NCI-H748 (cell line): ENCODE results near the gene PCDH15.

ENCODE experiments used
- DNase-seq: peaks from one replicate; lab custom pipeline; 2025; ENCODE audit not compliant: unreplicated experiment; lab: John Stamatoyannopoulos, UW

PCDH15 gene

DNA sequence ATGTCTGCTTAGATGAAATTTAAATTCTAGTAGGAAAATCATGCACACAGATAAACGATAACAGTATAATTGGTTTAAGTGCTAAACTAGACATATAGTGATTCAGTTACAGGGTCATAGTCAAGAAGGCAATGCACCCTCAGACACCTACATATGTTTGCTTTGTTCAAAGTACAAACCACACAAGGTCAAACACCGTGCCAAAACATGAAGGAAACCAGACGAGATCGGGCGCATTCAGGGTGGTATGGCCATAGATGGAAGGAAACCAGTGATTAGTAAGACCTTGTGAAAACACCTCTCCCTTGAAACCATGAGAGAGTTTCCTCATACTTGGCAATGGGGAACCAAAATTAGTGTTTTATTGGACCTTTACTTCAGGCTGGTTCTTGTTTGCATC, 906.9 kb downstream of the PCDH15 start:
- DNase-seq = no peak

DNA sequence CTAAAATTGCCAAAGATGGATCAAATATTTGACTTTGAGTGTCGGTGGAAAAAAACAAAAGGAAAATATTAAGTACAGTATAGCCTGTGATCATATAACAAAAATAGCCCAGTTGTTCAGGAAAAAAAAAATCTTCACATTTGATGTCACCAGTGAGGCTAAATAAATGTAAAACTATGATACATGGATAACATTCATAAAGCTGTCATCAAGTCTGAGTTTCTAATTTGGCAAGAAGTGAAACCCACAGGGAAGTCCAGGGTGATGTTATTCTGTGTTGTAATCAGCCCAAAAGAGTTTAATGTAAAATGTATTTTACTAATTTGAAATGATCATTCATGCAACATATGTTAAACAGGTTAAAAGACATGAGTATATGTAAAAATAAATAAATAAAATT, 908.0 kb downstream of the PCDH15 start:
- no peak for DNase-seq

DNA sequence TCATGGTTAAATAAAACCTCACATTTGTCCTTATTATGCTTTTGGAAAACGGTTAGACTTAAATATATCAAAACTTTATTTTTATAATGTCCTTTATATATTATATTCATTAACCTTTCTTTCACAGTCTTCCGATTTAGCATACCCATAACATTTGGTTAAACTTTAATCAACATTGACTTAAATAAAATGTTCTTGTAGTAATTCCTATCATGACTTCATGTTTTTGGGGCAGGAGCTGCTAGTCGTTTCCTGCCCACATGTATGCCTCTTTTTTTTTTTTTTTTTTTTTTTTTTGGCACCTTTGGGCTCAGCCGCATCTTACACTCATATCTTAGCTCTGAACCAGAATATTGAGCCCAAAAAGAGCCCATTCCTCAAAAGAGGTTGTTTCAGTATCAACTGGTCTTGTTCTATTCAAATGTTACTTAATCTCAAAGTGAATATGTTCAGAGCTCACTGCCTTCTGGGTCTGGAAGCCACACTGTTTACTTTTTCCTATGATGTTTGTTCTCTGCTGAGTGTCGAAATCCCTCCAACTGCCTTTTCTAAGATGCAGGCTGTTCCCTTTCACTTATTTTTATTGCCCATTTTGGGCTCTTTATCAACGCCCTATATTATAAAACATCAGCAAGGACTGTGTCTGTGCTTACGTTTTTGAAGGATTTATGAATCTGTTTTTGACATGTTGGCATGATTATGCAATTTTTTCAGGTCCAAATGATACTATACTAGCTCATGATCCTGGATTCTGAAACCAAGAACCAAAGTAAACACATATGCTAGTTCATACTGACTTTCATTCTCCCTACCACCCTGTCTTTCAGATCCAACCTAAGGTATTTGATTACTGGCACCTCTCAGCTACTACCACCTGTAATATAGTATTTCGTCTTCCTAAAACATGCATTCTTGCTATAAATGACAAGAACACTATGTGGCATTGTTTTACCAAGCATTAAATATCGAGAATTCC, 914.4 kb downstream of the PCDH15 start:
- no peak for DNase-seq

DNA sequence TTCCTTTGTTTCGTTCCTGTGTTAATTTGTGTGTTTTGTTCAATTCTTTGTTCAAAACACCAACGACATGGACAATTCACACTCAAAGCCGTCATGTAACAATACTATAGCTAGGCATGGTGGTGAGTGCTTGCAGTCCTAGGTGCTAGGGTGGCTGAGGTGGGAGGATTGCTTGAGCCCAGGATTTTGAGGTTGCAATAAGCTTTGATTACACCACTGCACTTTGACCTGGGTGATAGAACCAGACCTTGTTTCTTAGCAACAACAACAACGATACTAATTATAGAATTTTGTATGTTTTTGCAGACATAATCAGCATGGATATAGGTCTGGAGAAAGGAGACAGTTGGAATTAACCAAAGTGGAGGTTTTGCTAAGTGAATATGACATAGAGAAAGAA, 936.2 kb downstream of the PCDH15 start:
- peak; percentile 71 for DNase-seq

DNA sequence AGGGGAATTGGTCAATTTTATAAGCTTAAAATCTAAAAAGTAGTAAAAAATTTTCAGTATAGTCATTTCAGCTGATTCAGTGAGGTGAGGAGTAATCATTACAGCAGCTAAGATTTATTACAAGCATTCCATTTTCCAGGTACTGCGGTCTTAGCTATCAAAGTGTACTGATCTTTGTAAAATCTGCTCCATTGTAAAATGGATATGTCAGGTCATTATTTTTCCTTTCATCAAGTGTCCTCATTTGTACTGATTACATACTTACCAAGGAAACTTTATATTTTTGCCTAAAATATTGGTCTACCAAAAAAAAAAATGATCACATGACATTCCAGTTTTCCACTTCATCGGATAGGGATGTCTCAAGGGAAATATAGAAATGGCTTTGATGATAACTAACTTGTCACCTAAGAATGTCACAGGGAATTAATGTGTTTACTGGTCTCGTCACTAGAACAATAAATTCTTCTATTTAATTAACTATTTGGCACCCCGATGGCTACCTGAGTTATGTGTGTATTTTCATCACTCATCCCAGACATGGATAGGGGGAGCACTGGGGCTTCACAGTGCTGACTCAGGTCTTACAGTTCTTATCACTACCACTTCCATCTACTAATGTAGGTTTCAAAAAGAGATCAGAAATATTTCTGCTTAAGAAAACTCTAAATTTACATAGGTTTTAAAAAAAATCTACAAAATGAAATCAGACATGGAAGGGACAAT, 948.4 kb downstream of the PCDH15 start:
- no peak for DNase-seq

DNA sequence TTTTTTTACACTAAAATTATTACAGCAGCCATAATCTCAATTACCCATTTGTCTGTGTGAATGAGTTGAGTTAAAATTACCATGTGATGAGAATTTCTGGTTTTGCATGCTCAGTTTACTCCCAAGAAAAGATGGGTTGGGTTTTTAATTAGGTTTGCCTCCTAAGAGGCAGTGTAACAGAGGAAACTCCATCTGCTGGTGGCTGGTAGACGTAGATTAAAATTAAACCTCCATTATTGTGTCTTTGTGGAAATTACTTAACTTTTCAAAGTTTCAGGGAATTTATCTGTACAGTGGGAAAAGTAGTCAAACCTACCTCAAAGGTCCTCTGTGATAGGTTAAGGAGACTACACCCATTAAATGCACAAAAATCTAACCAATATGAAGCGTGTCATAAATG, 954.2 kb downstream of the PCDH15 start:
- no peak for DNase-seq

DNA sequence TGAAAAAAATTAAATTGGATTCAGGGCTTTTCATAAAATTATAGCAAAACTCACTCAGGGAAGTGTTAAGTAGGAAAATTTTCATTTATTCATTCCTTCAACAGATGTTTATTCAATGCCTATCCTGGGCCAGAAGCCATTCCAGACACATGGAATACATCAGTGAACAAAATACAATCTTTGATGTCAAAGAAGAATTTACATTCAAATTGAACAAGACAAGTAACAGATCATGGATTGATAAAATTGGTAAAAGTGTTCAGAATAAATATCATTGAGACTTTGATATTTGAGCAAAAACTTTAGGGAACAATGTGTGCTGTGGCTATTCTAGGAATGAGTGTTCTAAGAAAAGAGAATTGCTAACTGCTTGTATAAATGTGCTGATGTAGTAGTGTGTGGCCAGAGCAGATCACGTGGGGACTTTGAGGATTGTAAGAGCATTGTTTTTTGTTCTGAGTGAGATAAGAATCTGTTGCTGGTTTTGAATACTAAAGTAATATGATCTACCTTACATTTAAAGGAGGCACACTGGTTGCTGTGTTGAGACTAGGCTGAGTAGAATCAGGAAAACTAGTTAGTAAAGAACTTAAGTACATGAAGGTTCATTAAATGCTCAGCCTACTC, 957.2 kb downstream of the PCDH15 start:
- no peak for DNase-seq

DNA sequence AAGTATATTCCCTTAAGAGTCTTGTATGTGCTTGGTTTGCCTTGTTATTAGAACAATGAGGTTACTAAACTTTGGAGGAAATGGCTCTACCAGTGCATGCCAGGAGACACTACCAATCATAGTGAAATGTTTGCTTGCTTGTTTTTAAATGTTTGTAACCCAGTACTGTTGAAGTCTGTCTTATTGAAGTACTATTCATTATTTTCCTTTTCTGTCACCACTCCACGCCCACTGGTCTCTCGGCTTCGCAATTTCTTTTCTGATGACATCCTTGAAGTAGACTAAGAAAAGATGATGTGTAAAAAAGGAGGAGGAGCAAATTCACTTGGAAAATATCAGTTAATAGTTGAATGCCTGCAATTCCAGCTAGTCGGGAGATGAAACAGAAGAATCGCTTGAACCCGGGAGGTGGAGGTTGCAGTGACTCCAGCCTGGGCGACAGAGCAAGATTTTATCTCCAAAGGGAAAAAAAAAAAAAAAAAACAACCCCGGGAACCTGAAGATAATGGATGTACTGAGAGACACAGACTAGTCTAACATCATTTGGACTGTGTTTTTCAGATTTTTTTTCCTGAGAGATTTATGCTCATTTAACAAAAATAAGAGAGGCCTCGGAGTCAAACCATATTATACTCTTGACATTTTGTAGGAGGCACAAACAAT, 959.4 kb downstream of the PCDH15 start:
- DNase-seq = no peak

DNA sequence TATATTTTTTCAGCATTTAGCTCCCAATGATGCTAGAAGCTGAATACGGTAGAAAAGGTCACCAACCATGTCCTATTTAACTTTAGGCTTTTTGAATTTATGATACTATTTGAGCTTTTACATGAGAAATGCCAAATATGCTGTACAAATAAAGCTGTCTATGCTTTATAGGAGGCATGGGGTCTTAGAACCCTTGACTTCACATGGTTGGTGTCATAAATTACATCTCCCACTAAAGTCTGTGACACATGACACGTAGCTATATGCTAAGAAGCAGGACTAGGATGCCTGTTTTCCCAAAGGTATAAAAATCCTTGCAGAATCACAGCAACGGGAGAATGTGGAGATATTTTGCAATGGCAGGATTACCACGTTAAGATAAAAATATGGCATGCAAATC, 960.4 kb downstream of the PCDH15 start:
- DNase-seq = no peak

DNA sequence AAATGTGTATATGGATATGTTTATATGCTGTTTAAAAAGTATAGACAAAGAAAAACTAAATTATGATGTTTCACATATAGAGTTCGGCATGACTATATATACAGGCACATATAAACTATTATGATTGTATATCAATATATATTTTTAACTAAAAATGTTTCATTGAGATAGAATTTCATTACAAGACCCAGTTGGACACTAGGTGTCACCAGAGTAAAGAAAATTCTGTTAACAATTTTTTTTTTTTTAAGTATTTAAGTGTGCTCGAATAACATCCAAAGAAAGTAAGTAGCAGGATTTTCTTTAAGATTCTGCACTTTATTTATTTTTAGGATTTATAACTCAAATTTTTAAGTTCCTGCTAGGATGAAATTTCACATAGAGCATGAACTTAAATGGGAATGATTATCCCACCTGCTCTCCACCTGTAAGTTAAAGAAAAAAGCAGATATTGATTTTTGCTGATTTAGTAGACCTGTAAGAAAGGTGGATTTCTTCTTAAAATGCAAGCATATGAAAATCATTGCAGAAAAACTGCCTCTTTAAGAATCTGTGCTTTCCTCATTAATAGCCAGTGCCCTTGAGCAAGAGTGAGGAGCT, 961.5 kb downstream of the PCDH15 start:
- peak; percentile 32 for DNase-seq

DNA sequence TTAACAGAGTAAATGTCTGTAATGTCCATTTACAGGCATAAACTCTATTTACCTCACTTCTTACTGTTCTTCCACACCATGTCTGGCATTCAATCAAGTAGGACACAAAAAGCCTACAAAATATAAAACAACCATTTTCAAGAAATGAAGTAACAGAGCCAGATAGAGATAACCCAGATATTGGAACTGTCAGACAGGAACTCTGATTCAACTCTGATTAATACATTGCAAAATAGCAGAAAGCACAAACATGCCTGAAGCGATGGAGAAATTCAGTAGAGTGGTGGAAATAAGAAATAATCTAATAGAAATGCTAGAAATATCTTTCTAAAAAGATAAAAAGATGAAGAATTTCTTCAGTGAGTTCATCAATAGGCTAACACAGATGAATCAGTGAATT, 964.4 kb downstream of the PCDH15 start:
- DNase-seq = no peak

DNA sequence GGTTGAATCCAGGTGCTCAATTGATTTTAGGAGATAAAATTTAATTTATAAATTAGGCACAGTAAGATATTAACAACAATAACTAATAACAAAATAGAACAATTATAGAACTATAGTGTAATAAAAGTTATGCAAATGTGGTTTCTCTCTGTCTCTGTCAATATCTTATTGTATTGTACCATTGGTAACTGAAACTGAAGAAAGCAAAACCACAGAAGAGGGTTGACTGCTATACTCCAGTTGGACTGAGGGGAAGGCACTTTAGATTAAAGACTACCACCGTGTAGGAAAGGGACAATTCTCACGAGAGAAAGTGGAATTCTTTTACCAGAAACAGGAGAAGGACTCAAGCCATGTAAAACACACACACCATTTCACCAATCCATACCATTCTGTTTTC, 967.1 kb downstream of the PCDH15 start:
- no peak for DNase-seq

DNA sequence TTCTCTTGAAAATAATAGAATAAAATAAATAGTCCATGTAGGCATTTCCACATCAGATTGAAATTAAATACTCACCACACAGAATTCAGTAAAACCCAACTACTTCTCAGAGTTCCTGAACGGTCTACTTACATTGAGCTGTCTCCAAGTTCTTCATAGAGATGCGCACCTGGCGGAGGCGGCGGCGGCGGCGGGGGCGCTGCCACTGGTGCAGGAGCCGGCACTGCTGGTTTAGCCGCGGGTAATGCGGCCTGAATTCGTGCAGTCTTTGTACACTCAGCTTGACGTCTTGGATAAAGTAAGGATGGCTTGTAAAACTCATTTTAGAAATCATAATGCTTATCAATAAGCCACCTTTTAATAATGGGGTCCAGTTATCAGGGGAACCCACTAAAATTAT, 973.8 kb downstream of the PCDH15 start:
- DNase-seq = no peak

DNA sequence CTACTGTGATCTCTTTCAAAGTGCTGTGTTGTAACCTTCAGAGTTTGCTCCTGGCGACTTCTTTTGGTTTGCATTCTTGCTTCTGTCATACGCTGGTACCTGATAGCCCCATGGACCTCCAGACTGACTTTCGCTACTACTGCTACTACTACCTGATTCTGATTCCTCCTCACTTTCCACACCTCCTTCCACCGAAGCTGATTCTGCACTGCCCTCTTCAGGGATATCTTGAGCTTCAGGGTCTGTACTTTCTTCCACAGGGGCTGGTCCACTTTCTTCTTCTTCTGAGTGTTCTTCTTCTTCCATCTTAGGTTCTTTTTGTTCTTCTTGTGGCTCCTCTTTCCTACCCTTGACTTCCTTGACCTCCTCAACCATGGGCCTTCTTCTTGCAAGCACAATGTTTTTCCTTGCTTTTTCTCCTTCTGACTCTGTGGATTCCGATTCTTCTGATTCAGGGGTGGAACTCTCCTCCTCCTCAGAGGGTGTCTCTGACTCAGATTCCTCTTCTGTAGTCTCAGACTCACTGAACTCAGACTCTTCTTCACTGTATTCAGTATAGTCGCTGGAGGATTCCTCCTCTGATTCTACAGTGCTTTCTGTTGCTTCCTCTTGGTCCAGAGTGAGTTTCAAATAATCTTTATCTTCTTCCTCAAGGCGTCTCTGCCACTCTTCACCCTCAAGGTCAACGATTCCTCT, 992.2 kb downstream of the PCDH15 start:
- no peak for DNase-seq

DNA sequence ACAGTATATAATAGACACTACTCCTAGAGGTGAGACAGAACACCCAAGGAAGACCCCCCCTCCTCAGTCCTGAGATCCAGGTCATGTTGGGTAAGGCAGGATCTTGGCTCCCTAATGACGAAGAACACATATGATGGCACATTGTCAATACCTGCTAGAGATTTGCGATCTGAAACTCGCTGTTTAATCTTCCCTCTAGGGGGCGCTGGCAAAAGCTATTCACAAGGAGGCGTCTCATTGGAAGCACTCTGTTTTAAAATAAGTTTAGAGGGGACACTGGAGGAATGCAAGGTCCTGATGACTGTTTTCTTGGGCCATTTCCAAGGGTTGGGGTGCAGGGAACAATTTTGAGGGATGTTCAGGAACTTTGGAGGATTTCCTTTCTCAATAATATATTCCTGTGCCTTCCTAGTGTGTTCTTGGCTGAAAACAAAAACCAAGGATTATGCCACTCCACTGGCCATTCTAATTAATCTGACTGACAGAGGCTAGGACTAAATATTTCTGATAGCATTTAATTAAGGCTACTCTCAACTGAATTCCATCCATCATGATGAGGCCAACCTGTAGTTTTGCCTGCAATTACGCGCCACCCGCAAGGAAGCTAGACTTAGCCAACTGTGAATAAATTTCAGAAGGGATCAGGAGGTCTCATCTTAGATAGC, 1014.7 kb downstream of the PCDH15 start:
- peak; percentile 8 for DNase-seq

DNA sequence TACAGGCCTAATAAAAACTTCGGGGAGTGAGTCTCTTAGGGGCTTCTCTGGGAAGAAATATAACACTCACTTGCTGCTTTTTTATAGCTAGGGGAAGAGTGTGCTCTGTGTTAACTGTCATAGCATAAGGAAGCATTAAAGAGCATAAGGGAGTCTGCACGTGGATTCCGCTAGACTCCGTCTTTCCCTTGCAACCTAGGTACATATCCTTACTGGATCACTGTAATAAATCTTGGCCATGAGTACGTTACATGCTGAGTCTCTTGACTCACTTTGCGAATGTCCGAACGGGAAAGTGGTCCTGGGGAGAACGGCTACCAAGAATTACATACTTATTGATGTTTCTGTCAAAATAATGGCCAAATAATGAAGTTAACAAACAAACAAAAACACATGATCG, 1029.3 kb downstream of the PCDH15 start:
- no peak for DNase-seq

DNA sequence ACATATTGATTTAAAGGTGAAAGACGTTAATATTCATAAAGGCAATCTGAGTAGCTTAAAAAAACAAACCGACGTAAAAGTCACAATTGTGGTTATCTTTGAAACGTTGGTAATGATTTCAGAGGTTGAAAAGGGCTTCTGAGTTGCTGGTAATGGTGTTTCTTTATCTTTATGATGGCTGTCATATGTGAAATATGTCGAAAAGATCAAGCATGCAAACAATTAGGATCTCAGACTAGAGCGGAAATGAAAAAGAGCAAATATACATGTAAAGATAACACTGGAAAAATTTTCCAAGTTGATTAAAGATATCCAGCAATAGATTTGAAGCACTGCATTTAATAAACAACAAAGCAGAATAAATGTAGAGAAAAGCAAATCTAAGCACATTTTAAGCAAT, 1030.1 kb downstream of the PCDH15 start:
- no peak for DNase-seq

DNA sequence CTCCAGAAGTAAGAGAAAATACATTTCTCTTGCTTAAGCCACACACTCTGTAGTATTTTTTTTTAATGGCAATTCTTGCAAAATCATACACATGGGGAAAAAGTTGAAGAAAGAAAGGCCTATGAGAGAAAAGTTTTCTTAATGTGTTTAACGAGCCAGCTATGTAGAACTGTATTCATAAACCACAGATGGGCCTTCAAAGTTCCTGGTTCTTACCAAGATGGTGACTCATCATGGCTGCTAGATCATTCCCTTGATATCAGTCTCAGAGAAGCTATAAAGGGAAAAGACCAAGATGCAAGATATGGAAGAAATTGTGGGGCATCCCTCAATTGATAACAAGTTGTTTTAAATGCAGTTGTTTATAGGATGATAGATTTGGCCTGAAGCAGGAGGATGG, 1035.7 kb downstream of the PCDH15 start:
- no peak for DNase-seq

DNA sequence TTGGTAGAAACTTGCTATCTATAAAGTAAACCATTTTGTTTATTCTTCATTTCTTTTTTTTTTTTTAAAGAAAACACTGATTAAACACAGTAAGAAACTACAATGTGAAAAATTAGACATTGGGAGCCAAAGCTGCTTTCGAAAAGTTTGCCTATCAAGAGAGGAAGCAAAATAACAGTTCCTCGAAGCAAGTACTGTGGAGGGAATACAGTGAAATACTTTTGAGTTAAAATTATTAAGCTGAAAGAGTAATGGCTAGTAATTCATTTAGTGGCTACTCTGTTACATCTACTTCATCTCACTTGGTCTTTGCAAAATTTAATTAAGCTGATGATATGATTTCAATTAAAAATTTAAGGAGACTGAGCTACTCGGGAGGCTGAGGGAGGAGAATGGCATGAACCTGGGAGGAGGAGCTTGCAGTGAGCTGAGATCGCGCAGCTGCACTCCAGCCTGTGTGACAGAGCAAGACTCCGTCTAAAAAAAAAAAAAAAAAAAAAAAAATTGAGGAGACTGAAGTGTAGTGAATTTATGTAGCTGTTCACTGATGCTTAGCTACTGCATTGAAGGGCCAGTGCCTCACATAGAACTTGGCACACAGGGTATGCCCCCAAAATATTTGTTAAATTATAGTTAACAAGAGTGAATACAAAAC, 1046.3 kb downstream of the PCDH15 start:
- peak; percentile 7 for DNase-seq
